ENCODE measurements around the gene GRIK2.

GRIK2 gene

DNA sequence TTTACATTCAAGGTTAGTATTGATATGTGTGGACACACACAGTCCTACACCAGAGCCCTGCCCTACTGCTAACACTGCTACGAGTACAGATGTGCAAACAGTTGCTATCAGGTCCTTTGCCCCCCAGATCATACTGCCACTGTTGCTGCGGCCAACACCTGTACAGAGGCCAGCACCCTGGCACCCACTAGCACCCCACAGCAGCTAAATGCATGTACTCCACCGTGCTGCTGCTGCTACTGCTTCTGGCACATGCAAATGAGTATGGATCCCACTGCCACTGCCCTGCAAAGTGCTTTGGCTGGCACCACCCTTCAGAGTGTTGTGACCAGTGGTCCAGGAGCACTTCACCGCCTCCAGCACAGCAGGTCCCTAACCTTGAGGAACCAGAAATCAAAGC lies 621.9 kb downstream of the GRIK2 start:
- no peaks in the 10 kb centered on the region for H3K27me3 ChIP-seq (ENCODE audit: low read depth)
- H3K9me3 ChIP-seq: no peaks in the 10 kb centered on the region
- in situ Hi-C loops (cut with MboI; ENCODE audit: low sequenced_read_pairs): no loop called here
- H3K36me3 ChIP-seq (replicated peaks): no peaks in the 10 kb centered on the region
- H3K4me3 ChIP-seq: no peak overlapping the region
- DNase-seq (ENCODE audit: low spot score in 2 of 2): no peak
- H3K4me1 ChIP-seq: no peaks in the 10 kb centered on the region

- Histone ChIP-seq H3K27me3 (ENCODE audit: low read depth) (no peaks in the 10 kb centered on the region), H3K36me3 (replicated peaks) (no peaks in the 10 kb centered on the region), H3K9me3 (no peaks in the 10 kb centered on the region), H3K4me1 (no peaks in the 10 kb centered on the region), H3K4me3 (no peak overlapping the region)
- in situ Hi-C loops (cut with MboI; ENCODE audit: low sequenced_read_pairs): no loop called here
- no peak for DNase-seq (ENCODE audit: low spot score in 2 of 2)
These were observed 628.8 kb downstream of the GRIK2 start for GRCh38 chr6:102022281-102022680.

GRCh38 chr6:102022803-102023202 lies 629.3 kb downstream of the GRIK2 start:
- Histone ChIP-seq H3K36me3 (replicated peaks) (no peaks in the 10 kb centered on the region), H3K27me3 (ENCODE audit: low read depth) (no peaks in the 10 kb centered on the region), H3K4me1 (no peaks in the 10 kb centered on the region), H3K9me3 (no peaks in the 10 kb centered on the region), H3K4me3 (no peak overlapping the region)
- DNase-seq (ENCODE audit: low spot score in 2 of 2): no peak
- in situ Hi-C loops (cut with MboI; ENCODE audit: low sequenced_read_pairs): no loop called here

- no peaks in the 10 kb centered on the region for H3K4me1 ChIP-seq
- H3K36me3 ChIP-seq (replicated peaks): no peaks in the 10 kb centered on the region
- in situ Hi-C loops (cut with MboI; ENCODE audit: low sequenced_read_pairs): no loop called here
- H3K4me3 ChIP-seq: no peak overlapping the region
- no peak for DNase-seq (ENCODE audit: low spot score in 2 of 2)
- no peaks in the 10 kb centered on the region for H3K9me3 ChIP-seq
- no peaks in the 10 kb centered on the region for H3K27me3 ChIP-seq (ENCODE audit: low read depth)
These were observed 630.6 kb downstream of the GRIK2 start for GRCh38 chr6:102023977-102024657.

DNA sequence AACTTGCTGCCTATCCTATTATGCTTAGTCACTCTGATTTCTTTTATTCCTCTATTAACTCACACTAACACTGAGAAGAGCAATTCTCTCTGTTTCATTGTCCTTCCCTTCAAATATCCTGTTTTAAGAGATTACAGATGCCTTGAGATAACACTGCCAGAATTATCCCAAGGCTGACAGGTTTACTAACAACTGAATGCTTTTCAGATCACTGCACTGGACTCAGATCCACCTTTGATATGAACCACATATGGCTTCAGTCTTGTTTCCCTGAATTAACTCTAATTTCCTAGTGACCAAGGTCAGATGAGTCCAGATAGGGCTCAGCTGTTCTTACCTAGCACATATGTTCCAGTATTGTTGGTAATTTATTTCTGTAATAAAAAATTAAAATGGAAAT lies 633.1 kb downstream of the GRIK2 start:
- no peak for DNase-seq (ENCODE audit: low spot score in 2 of 2)
- no peaks in the 10 kb centered on the region for H3K4me1 ChIP-seq
- H3K27me3 ChIP-seq (ENCODE audit: low read depth): no peaks in the 10 kb centered on the region
- no peaks in the 10 kb centered on the region for H3K36me3 ChIP-seq (replicated peaks)
- no peaks in the 10 kb centered on the region for H3K9me3 ChIP-seq
- in situ Hi-C loops (cut with MboI; ENCODE audit: low sequenced_read_pairs): no loop called here
- H3K4me3 ChIP-seq: no peak overlapping the region

DNA sequence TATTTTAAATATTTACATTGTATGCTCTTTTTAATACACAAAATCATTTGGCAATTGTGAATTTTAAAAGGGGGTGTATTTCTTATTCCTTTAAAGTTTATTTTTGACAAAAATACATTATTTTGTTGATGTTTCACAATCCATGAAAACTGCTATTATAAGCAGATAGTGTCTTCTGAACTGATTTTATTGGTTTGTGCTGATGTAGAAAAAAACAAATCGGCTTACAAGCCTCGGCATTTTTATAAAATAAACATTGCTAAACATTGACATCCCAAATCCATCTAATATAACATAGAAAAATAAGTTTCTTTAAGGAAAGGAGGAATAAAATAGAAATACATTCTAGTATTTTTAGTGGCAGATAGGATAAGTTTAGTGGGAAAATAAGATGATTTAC lies 634.7 kb downstream of the GRIK2 start:
- Histone ChIP-seq H3K9me3 (no peaks in the 10 kb centered on the region), H3K4me3 (no peak overlapping the region), H3K27me3 (ENCODE audit: low read depth) (no peaks in the 10 kb centered on the region), H3K36me3 (replicated peaks) (no peaks in the 10 kb centered on the region), H3K4me1 (peaks cover 5% of the 10 kb centered on the region; the same call in 1 of the 2 replicates)
- no peak for DNase-seq (ENCODE audit: low spot score in 2 of 2)
- in situ Hi-C loops (cut with MboI; ENCODE audit: low sequenced_read_pairs): no loop called here

DNA sequence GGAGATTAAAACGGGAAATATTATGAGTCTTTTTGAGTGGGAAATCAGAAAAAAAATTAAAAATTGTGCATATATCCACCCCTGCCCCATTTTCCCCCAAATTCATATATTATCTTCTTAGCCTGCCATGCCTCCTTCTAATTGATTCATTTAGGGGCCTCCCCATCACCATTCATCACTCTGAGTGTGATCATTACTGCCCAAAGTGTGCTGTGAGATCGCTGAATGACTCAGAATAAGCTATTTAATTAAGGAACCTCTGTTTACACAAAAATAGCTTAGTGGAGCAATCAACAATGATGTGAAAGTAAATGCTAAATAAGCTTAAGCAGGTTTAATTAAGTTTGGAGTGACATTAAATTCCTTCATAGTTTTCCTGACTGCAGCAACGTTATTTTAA lies 645.5 kb downstream of the GRIK2 start:
- no peaks in the 10 kb centered on the region for H3K9me3 ChIP-seq
- in situ Hi-C loops (cut with MboI; ENCODE audit: low sequenced_read_pairs): no loop called here
- no peak overlapping the region for H3K4me3 ChIP-seq
- DNase-seq (ENCODE audit: low spot score in 2 of 2): peak in 1 of 2 experiments; percentile 6
- H3K27me3 ChIP-seq (ENCODE audit: low read depth): no peaks in the 10 kb centered on the region
- H3K4me1 ChIP-seq: peaks cover 14% of the 10 kb centered on the region
- H3K36me3 ChIP-seq (replicated peaks): no peaks in the 10 kb centered on the region

DNA sequence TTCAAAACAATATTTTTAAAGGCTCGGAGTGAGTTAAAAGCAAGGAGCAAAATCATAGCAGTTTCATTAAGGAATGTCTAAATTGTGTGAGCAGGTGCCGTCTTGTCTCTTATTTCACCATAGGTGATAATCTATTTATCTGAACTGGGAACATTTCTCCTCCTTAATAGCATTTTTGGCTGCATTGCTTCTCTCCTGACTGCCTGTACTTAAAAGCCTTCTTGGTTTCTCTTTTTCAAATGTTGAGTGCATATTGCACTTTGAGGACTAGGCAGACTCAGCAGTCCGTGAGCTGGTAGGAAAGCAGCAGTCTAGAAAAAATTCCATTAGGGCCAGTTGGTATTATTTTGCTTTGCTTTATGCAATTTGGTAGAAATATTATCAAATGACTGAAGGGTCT lies 645.9 kb downstream of the GRIK2 start:
- H3K4me1 ChIP-seq: peaks cover 14% of the 10 kb centered on the region
- no peak overlapping the region for H3K4me3 ChIP-seq
- in situ Hi-C loops (cut with MboI; ENCODE audit: low sequenced_read_pairs): no loop called here

GRCh38 chr6:102051001-102051400 lies 657.5 kb downstream of the GRIK2 start:
- in situ Hi-C loops (cut with MboI; ENCODE audit: low sequenced_read_pairs): no loop called here
- no peak overlapping the region for H3K4me3 ChIP-seq
- H3K4me1 ChIP-seq: no peaks in the 10 kb centered on the region
- H3K27me3 ChIP-seq (ENCODE audit: low read depth): no peaks in the 10 kb centered on the region
- no peak for DNase-seq (ENCODE audit: low spot score in 2 of 2)
- no peaks in the 10 kb centered on the region for H3K36me3 ChIP-seq (replicated peaks)
- H3K9me3 ChIP-seq: no peaks in the 10 kb centered on the region

More for the DNA sequence above, 645.9 kb downstream of the GRIK2 start:
- H3K27me3 ChIP-seq (ENCODE audit: low read depth): no peaks in the 10 kb centered on the region
- H3K9me3 ChIP-seq: no peaks in the 10 kb centered on the region
- H3K36me3 ChIP-seq (replicated peaks): no peaks in the 10 kb centered on the region
- DNase-seq (ENCODE audit: low spot score in 2 of 2): peak in 1 of 2 experiments; percentile 5

GRCh38 chr6:102051720-102052119 lies 658.2 kb downstream of the GRIK2 start:
- no peaks in the 10 kb centered on the region for H3K36me3 ChIP-seq (replicated peaks)
- H3K9me3 ChIP-seq: no peaks in the 10 kb centered on the region
- H3K4me1 ChIP-seq: no peaks in the 10 kb centered on the region
- no peaks in the 10 kb centered on the region for H3K27me3 ChIP-seq (ENCODE audit: low read depth)
- in situ Hi-C loops (cut with MboI; ENCODE audit: low sequenced_read_pairs): no loop called here
- no peak for DNase-seq (ENCODE audit: low spot score in 2 of 2)
- no peak overlapping the region for H3K4me3 ChIP-seq

- Histone ChIP-seq H3K36me3 (replicated peaks) (no peaks in the 10 kb centered on the region), H3K4me1 (no peaks in the 10 kb centered on the region), H3K9me3 (no peaks in the 10 kb centered on the region), H3K27me3 (ENCODE audit: low read depth) (no peaks in the 10 kb centered on the region), H3K4me3 (no peak overlapping the region)
- no peak for DNase-seq (ENCODE audit: low spot score in 2 of 2)
- in situ Hi-C loops (cut with MboI; ENCODE audit: low sequenced_read_pairs): no loop called here
These were observed 670.6 kb downstream of the GRIK2 start for GRCh38 chr6:102064142-102064541.

DNA sequence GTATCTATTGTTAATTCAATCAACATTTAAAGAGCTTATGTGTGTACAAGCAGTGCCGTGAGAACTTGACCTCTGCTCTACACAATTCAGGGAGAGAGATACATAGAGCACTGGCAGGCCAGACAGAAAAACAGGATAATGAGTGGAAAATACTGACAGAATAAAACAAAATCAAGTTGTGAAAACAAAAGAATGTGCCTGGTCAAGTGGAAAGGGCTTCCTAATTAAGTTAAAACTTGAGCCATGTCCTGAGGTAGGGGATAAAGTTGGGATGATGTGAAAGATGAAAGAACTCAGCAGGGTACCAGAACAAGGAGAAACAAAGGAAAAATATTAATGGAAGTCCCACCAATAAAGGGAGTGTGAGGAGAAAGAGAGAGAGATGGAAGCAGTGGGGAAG lies 672.8 kb downstream of the GRIK2 start:
- in situ Hi-C loops (cut with MboI; ENCODE audit: low sequenced_read_pairs): no loop called here
- H3K36me3 ChIP-seq (replicated peaks): no peaks in the 10 kb centered on the region
- no peaks in the 10 kb centered on the region for H3K27me3 ChIP-seq (ENCODE audit: low read depth)
- DNase-seq (ENCODE audit: low spot score in 2 of 2): no peak
- H3K9me3 ChIP-seq: no peaks in the 10 kb centered on the region
- no peaks in the 10 kb centered on the region for H3K4me1 ChIP-seq
- H3K4me3 ChIP-seq: no peak overlapping the region

- Histone ChIP-seq H3K9me3 (no peaks in the 10 kb centered on the region), H3K4me3 (no peak overlapping the region), H3K36me3 (replicated peaks) (no peaks in the 10 kb centered on the region), H3K4me1 (no peaks in the 10 kb centered on the region), H3K27me3 (ENCODE audit: low read depth) (no peaks in the 10 kb centered on the region)
- no peak for DNase-seq (ENCODE audit: low spot score in 2 of 2)
- in situ Hi-C loops (cut with MboI; ENCODE audit: low sequenced_read_pairs): no loop called here
These were observed 674.9 kb downstream of the GRIK2 start for GRCh38 chr6:102068349-102068929.

GRCh38 chr6:102075539-102075938 lies 682.0 kb downstream of the GRIK2 start:
- H3K9me3 ChIP-seq: no peaks in the 10 kb centered on the region
- no peaks in the 10 kb centered on the region for H3K36me3 ChIP-seq (replicated peaks)
- DNase-seq (ENCODE audit: low spot score in 2 of 2): no peak
- H3K4me1 ChIP-seq: no peaks in the 10 kb centered on the region
- in situ Hi-C loops (cut with MboI; ENCODE audit: low sequenced_read_pairs): no loop called here
- no peak overlapping the region for H3K4me3 ChIP-seq
- no peaks in the 10 kb centered on the region for H3K27me3 ChIP-seq (ENCODE audit: low read depth)

DNA sequence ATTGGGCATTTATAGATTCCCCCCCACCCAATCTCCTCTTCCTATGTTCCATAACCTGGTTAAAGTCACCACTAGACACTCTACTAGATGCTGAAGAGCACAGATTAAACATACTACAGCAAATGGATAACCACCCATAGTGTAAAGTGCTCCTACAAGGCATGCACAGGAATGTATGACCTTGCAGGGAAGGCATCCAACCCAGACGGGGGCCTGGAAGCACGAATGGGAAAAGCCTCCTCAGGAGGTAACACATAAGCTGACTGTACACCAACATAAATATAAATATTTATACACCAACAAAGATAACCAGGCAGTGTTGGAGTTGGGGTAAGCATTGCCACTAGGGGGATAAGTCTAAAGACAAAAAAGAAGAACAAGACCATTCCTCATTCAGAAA lies 691.7 kb downstream of the GRIK2 start:
- H3K27me3 ChIP-seq (ENCODE audit: low read depth): 0 out of 2 replicates have a peak, but pooled peaks cover 4% of the 10 kb centered on the region
- no peaks in the 10 kb centered on the region for H3K36me3 ChIP-seq (replicated peaks)
- no peaks in the 10 kb centered on the region for H3K4me1 ChIP-seq
- H3K9me3 ChIP-seq: no peaks in the 10 kb centered on the region
- no peak overlapping the region for H3K4me3 ChIP-seq
- in situ Hi-C loops (cut with MboI; ENCODE audit: low sequenced_read_pairs): no loop called here
- DNase-seq (ENCODE audit: low spot score in 2 of 2): no peak
